ENCODE data around the gene NMNAT2. TPM values are rescaled to one million over a fixed set of nuclear protein-coding genes. Genes with fewer than 3 reads are reported as not detected.

NMNAT2 gene
- total RNA-seq, 1 experiment from 2014 or later: 11.4 TPM

GRCh38 chr1:183360473-183360872 is 57.7 kb downstream of the NMNAT2 start:
- DNase-seq: no peak

More at GRCh38 chr1:183360473-183360872, 57.7 kb downstream of the NMNAT2 start:
- Histone ChIP-seq H4K20me1 (ENCODE audit: control insufficient read depth, insufficient read depth, insufficient read length) (no peaks in the 10 kb centered on the region), H3K4ac (ENCODE audit: low read depth, low read length) (no peak overlapping the region), H3K79me2 (ENCODE audit: insufficient read depth, low read length) (no peaks in the 10 kb centered on the region), H3K23ac (ENCODE audit: insufficient read length, low read depth, low read length) (no peak overlapping the region), H3K27ac (ENCODE audit: insufficient read length, low read depth, low read length) (no peak overlapping the region), H2BK120ac (ENCODE audit: low read depth, low read length, poor library complexity, severe bottlenecking) (no peak overlapping the region), H2BK5ac (ENCODE audit: insufficient read length, low read length) (no peak overlapping the region), H2BK20ac (ENCODE audit: low read depth, low read length, poor library complexity, severe bottlenecking) (no peak overlapping the region), H4K91ac (ENCODE audit: insufficient read length, low read depth, low read length) (no peak overlapping the region), H3K23me2 (ENCODE audit: insufficient read length, low read depth, low read length, poor library complexity, severe bottlenecking) (no peaks in the 10 kb centered on the region), H2BK12ac (ENCODE audit: insufficient read length, low read depth, low read length) (no peak overlapping the region), H3K9ac (ENCODE audit: extremely low read depth, insufficient read length, low read length) (no peak overlapping the region), H3T11ph (ENCODE audit: low read length) (no peak overlapping the region), H3K18ac (ENCODE audit: insufficient read length, low read depth, low read length) (no peak overlapping the region), H2AK5ac (ENCODE audit: insufficient read length, low read length) (no peak overlapping the region), H3K4me2 (ENCODE audit: insufficient read depth, insufficient read length, low read length) (no peak overlapping the region), H3K56ac (ENCODE audit: insufficient read length, low read depth, low read length) (no peak overlapping the region), H3K79me1 (ENCODE audit: insufficient read depth, low read depth, low read length, poor library complexity, severe bottlenecking) (no peaks in the 10 kb centered on the region), H4K8ac (replicated peaks; ENCODE audit: insufficient read length, low read depth, low read length) (no peak overlapping the region), H3K27me3 (ENCODE audit: insufficient read depth, low read length) (no peaks in the 10 kb centered on the region), H2AFZ (ENCODE audit: low read length) (no peak overlapping the region), H3K14ac (ENCODE audit: insufficient read depth, low read length) (no peak overlapping the region), H2BK15ac (ENCODE audit: low read depth, low read length) (no peak overlapping the region), H4K5ac (ENCODE audit: insufficient read length, low read depth, low read length) (no peak overlapping the region), H3K9me3 (ENCODE audit: control insufficient read depth, low read depth, low read length) (no peaks in the 10 kb centered on the region), H3K4me1 (ENCODE audit: insufficient read depth, low read length) (no peaks in the 10 kb centered on the region)
- Mint-ChIP-seq H3K27me3 (ENCODE audit: low read depth) (peaks cover 2% of the 10 kb centered on the region; the same call in 1 of the 2 replicates), H3K4me1 (peaks cover 2% of the 10 kb centered on the region in 2 experiments; a peak in 2 of 4 replicates), H3K27ac (no peak overlapping the region), H3K36me3 (ENCODE audit: insufficient read depth in 1 of 3, low read depth in 3 of 3) (peaks cover 1 to 12% (median 2%) of the 10 kb centered on the region in 3 experiments; a peak in 4 of 7 replicates), H3K9me3 (no peaks in the 10 kb centered on the region; a peak in 2 of 5 replicates), H3K4me3 (no peak overlapping the region)
- no peak for TF ChIP-seq CTCF (conservative IDR thresholded peaks at IDR 0.05)
- WGBS (ENCODE audit: extremely low coverage, insufficient read length, low lambda C conversion rate): no CpG with 5 or more reads among the region's 5 CpGs
